ENCODE measurements around the gene SNX25. TPM values are rescaled to one million over a fixed set of nuclear protein-coding genes. Genes with fewer than 3 reads are reported as not detected.
"Not testable (repeated sequence)": the region's sequence is repeated elsewhere in the genome, so short reads cannot be mapped to it uniquely, and the experiment has no call there.

The SNX25 gene
- total RNA-seq, 1 experiment from 2014 or later, result 17.7 TPM

DNA sequence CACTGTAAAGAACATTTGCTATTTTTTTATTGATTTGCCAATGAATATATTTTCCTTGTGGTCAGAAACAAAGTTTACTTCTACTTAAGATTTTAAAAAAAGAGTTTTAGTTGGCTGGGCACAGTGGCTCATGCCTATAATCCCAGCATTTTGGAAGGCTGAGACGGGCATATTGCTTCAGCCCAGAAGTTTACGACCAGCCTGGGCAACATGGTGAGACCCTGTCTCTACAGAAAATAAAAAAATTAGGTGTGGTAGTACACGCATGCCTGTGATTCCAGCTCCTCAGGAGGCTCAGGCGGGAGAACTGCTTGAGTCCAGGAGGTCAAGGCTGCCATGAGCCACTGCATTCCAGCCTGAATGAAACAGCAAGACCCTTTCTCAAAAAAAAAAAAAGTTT, 149.6 kb downstream of the SNX25 start:
- DNase-seq, result no peak
- H3K4me1 ChIP-seq, result no peaks in the 10 kb centered on the region; the same call in 1 of the 2 replicates
- H3K4me3 ChIP-seq, result no peak overlapping the region
- H3K9me3 ChIP-seq (replicated peaks), result no peaks in the 10 kb centered on the region
- H3K36me3 ChIP-seq, result no peaks in the 10 kb centered on the region; the same call in 1 of the 2 replicates
- no peaks in the 10 kb centered on the region for H3K27me3 ChIP-seq
- no peak overlapping the region for H3K27ac ChIP-seq

GRCh38 chr4:185359767-185360446, 150.5 kb downstream of the SNX25 start:
- no peaks in the 10 kb centered on the region for H3K27me3 ChIP-seq
- H3K27ac ChIP-seq, result no peak overlapping the region
- no peaks in the 10 kb centered on the region; the same call in 1 of the 2 replicates for H3K36me3 ChIP-seq
- no peaks in the 10 kb centered on the region; the same call in 1 of the 2 replicates for H3K4me1 ChIP-seq
- H3K4me3 ChIP-seq, result no peak overlapping the region
- no peaks in the 10 kb centered on the region for H3K9me3 ChIP-seq (replicated peaks)
- no peak for DNase-seq

DNA sequence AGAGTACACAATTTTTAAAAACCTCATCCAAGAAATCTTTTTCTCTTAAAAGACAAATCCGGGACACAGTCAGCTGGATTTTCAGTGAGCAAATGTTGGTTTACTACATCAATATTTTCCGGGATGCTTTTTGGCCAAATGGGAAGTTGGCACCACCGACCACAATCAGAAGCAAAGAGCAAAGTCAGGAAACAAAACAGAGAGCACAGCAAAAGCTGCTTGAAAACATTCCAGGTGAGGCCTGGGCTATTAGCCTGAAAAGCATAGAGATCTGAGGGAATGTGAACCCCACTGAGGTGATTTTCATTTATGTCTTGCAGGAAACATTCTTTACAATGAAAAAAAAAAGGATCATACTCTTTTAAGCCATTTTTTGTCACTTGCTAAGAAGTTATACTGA, 152.5 kb downstream of the SNX25 start:
- H3K36me3 ChIP-seq, result no peaks in the 10 kb centered on the region; the same call in 1 of the 2 replicates
- no peaks in the 10 kb centered on the region for H3K27me3 ChIP-seq
- H3K4me3 ChIP-seq, result no peak overlapping the region

DNA sequence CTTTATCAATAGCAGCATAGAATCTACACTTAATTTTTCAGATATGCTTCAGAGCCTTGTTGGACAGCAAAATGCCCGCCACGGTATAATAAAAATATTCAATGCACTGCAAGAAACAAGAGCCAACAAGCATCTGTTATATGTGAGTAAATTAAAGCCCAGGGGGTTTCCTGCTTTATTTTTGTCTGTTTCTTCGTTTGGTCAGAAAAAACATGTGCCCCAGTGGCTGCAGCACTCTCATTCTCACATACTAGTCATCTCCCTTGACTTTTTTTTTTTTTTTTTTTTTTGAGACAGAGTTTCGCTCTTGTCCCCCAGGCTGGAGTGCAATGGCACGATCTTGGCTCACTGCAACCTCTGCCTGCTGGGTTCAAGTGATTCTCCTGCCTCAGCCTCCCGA, 153.2 kb downstream of the SNX25 start:
- DNase-seq, result not testable (repeated sequence)

More for the DNA sequence above, 152.5 kb downstream of the SNX25 start:
- Histone ChIP-seq H3K4me1 (no peaks in the 10 kb centered on the region; the same call in 1 of the 2 replicates), H3K27ac (no peak overlapping the region), H3K9me3 (replicated peaks) (no peaks in the 10 kb centered on the region)
- no peak for DNase-seq

DNA sequence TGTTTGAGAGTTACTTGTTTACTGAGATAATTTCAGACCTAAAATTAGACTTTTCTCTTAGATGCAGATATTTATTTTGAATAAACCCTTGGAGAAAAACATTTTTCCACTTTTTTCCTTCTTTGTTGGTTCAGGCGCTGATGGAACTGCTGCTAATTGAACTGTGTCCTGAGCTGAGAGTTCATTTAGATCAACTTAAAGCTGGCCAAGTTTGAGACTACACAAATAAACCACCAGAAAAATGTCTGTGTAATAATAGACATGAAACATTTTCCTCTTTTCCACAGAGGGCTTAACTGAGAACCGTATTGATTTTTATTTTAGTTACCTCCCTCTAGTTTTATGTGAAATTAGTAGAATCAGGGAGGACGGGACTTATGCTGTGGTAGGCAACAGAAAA, 153.9 kb downstream of the SNX25 start:
- Histone ChIP-seq H3K9me3 (replicated peaks) (no peaks in the 10 kb centered on the region), H3K4me3 (no peak overlapping the region), H3K27me3 (no peaks in the 10 kb centered on the region), H3K36me3 (no peaks in the 10 kb centered on the region), H3K27ac (no peak overlapping the region), H3K4me1 (no peaks in the 10 kb centered on the region; the same call in 1 of the 2 replicates)
- no peak for DNase-seq

More for the DNA sequence above, 153.2 kb downstream of the SNX25 start:
- H3K36me3 ChIP-seq; H3K27me3 ChIP-seq; H3K4me1 ChIP-seq; H3K4me3 ChIP-seq; H3K27ac ChIP-seq; H3K9me3 ChIP-seq (replicated peaks): not testable (repeated sequence)

DNA sequence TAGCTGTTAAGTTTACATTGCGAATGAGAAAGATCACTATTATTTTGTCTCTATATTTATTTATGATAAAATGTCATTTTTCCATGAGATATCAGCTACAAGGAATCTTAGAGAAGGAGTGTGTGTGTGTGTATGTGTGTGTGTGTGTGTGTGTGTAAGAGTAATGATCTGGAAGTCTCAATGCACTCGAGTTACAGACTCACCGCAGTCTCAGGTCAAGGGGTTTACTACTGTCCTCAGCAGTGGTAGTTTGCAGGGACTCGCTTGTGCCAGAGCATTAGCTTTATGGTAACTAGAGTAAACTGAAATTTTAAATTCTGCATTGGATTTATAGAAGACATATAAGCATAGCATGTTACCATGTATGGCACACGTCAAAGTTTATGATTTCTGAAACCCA, 155.5 kb downstream of the SNX25 start:
- Histone ChIP-seq H3K4me1 (no peaks in the 10 kb centered on the region), H3K36me3 (no peaks in the 10 kb centered on the region)

GRCh38 chr4:185369731-185370130, 160.3 kb downstream of the SNX25 start:
- Histone ChIP-seq H3K9me3 (replicated peaks) (no peaks in the 10 kb centered on the region), H3K36me3 (no peaks in the 10 kb centered on the region), H3K4me1 (no peaks in the 10 kb centered on the region), H3K27ac (no peak overlapping the region), H3K4me3 (no peak overlapping the region), H3K27me3 (no peaks in the 10 kb centered on the region)
- no peak for DNase-seq

More for the DNA sequence above, 155.5 kb downstream of the SNX25 start:
- DNase-seq, result no peak
- Histone ChIP-seq H3K9me3 (replicated peaks) (no peaks in the 10 kb centered on the region), H3K27me3 (no peaks in the 10 kb centered on the region), H3K4me3 (no peak overlapping the region), H3K27ac (no peak overlapping the region)

DNA sequence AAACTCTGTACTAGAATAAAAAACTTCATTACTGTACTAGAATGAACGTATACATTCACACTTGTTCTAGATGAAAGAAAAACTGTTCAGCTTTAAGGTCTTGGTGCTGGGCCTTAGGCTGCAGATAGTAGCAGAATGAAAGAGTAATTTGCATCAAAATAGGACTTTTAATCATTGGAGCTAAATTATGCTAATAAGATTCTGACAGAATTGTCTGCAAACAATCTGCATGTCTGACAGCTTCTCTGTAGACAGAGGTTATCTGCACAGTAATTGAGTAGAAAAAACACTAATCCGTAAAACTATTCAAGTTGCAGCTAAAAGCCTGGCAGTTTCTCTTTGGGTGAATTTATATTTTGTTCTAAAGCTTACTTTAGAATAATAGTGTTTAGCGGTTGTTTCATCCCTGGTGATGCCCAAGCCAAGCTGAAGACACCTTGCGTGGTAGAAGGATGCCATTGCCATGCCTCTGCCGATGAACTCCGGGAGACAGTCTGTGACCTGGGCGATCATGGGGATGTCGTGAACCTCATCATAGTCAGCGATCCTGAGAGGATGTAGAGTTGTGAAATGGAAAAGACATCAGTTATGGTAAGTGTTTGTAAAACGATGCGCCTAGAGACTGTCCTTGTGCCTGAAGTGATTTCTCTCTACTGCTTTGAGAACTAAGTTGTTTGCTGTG, 161.0 kb downstream of the SNX25 start:
- DNase-seq, result no peak
- Histone ChIP-seq H3K4me3 (no peak overlapping the region), H3K9me3 (replicated peaks) (no peaks in the 10 kb centered on the region), H3K36me3 (no peaks in the 10 kb centered on the region), H3K27ac (no peak overlapping the region), H3K4me1 (no peaks in the 10 kb centered on the region), H3K27me3 (no peaks in the 10 kb centered on the region)

DNA sequence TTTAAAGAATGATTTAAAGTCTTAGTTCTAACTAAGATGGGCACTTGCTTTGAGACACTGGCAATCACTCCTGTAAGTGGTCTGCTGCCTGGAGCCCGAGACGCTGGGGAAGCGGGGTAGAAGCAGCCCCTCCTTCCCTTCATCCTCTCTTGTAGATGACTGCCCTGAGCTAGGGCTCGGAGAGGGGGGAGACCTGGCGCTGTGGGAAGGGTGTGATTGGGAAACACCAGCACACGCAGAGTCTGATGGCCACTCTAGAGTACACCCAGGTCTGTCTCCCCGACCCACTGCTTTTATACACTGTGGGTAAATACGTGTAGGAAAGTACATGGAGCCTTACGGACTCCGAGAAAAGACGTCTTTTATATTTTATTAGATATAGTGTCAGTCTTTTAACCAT, 162.3 kb downstream of the SNX25 start:
- DNase-seq, result no peak
- H3K9me3 ChIP-seq (replicated peaks), result no peaks in the 10 kb centered on the region
- H3K27ac ChIP-seq, result no peak overlapping the region
- no peaks in the 10 kb centered on the region for H3K36me3 ChIP-seq
- H3K4me3 ChIP-seq, result no peak overlapping the region
- H3K4me1 ChIP-seq, result no peaks in the 10 kb centered on the region
- no peaks in the 10 kb centered on the region for H3K27me3 ChIP-seq

DNA sequence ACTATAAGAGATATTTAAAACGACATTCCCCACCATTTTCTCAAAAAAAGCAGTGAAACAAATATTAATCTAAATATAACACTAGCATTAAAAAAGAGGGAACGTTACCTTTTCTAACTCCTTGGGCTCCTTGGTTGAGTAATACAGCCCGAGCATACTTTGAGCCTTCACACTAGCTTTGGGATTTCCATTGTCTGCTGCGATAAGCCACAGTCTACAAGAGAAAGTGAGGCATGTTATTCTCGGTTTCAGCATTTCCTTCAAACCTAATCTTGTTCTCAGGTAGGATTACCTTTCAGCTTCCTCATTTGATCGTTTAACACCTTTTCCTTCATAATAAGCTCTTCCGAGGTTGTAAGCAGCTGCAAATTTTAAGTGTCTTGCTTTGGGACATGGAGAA, 164.6 kb downstream of the SNX25 start:
- H3K9me3 ChIP-seq (replicated peaks), result no peaks in the 10 kb centered on the region
- DNase-seq, result no peak
- H3K27ac ChIP-seq, result no peak overlapping the region
- no peaks in the 10 kb centered on the region for H3K27me3 ChIP-seq
- H3K4me1 ChIP-seq, result no peaks in the 10 kb centered on the region
- H3K36me3 ChIP-seq, result no peaks in the 10 kb centered on the region
- H3K4me3 ChIP-seq, result no peak overlapping the region

GRCh38 chr4:185374573-185374972, 165.2 kb downstream of the SNX25 start:
- Histone ChIP-seq H3K9me3 (replicated peaks) (no peaks in the 10 kb centered on the region), H3K27ac (no peak overlapping the region), H3K4me1 (no peaks in the 10 kb centered on the region), H3K27me3 (no peaks in the 10 kb centered on the region), H3K4me3 (no peak overlapping the region), H3K36me3 (no peaks in the 10 kb centered on the region)
- no peak for DNase-seq

DNA sequence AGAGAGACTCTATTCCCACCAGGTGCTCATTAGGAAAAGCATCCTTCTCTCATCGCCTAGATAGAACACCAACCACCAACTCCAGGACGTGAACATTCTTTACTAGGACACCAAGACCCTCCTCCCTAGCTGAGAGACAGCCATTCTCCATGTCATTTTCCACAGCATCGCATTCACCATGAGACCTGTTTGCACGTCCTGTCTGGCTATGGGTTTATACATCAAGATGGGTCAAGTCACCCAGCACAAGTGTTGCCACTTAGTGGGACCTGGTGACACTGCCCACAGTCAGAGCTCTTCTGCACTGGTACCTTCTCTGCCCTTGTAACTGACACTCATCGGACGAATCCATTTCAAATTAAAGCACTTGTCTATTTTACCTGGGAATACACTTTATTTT, 168.9 kb downstream of the SNX25 start:
- no peak overlapping the region for H3K27ac ChIP-seq
- no peaks in the 10 kb centered on the region for H3K27me3 ChIP-seq
- H3K36me3 ChIP-seq, result no peaks in the 10 kb centered on the region
- no peaks in the 10 kb centered on the region for H3K9me3 ChIP-seq (replicated peaks)
- DNase-seq, result no peak
- no peaks in the 10 kb centered on the region for H3K4me1 ChIP-seq
- no peak overlapping the region for H3K4me3 ChIP-seq

GRCh38 chr4:185379326-185380295, 170.2 kb downstream of the SNX25 start:
- no peak overlapping the region for H3K27ac ChIP-seq
- H3K36me3 ChIP-seq, result no peaks in the 10 kb centered on the region
- no peaks in the 10 kb centered on the region for H3K27me3 ChIP-seq
- H3K4me3 ChIP-seq, result no peak overlapping the region
- DNase-seq, result no peak
- H3K9me3 ChIP-seq (replicated peaks), result no peaks in the 10 kb centered on the region
- H3K4me1 ChIP-seq, result no peaks in the 10 kb centered on the region

DNA sequence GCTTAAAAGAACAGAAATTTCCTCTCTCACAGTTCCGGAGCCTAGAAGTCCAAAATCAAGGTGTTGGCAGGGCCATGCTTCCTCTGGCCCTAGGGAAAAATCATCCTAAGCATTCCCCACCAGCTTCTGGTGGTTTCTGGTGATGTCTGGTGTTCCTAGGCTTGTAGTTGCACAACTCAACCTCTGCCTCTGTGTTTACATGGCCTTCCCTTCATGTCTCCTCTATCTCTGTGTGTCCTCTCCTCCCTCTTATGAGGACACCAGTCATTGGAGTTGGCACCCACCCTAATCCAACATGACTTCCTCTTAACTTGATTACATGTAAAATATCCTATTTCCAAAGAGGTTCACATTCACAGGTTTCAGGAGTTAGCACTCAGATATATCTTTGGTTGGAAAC, 170.9 kb downstream of the SNX25 start:
- H3K27me3 ChIP-seq, result no peaks in the 10 kb centered on the region
- no peaks in the 10 kb centered on the region for H3K36me3 ChIP-seq
- no peak for DNase-seq
- H3K9me3 ChIP-seq (replicated peaks), result no peaks in the 10 kb centered on the region
- no peak overlapping the region for H3K4me3 ChIP-seq
- no peak overlapping the region for H3K27ac ChIP-seq
- H3K4me1 ChIP-seq, result no peaks in the 10 kb centered on the region

Measured in SJCRH30 (cell line).